HepG2 (cell line): ENCODE measurements around the gene ENPP7. TPM values are rescaled to one million over a fixed set of nuclear protein-coding genes. Genes with fewer than 3 reads are reported as not detected.

Experiments
- ARNTL ChIP-seq: sonication (generic); formaldehyde crosslinking; IDR thresholded peaks from 2 replicates; pipeline ENCODE4 v1.4.0; 2020; ENCODE audit warnings: mild to moderate bottlenecking, missing genetic modification reagents
- CBFB ChIP-seq: sonication (generic); formaldehyde crosslinking; IDR thresholded peaks from 2 replicates; pipeline ENCODE4 v1.4.0; 2020; ENCODE audit warnings: missing genetic modification reagents
- FOXK1 ChIP-seq: sonication (generic); formaldehyde crosslinking; IDR thresholded peaks from 2 replicates; pipeline ENCODE4 v1.4.0; 2020; ENCODE audit warnings: low read depth, missing genetic modification reagents, borderline replicate concordance
- PAX8 ChIP-seq: sonication (generic); formaldehyde crosslinking; IDR thresholded peaks from 2 replicates; pipeline ENCODE4 v1.8.0; 2022; ENCODE audit warnings: mild to moderate bottlenecking, missing genetic modification reagents, borderline replicate concordance
- SETDB1 ChIP-seq: sonication (generic); formaldehyde crosslinking; IDR thresholded peaks from 2 replicates; pipeline ENCODE4 v1.5.1; 2020; ENCODE audit warnings: missing genetic modification reagents, mild to moderate bottlenecking, borderline replicate concordance
- TGIF2 ChIP-seq: IDR thresholded peaks from 2 replicates; pipeline ENCODE4 v1.6.1; 2016; ENCODE audit warnings: control low read depth, missing compliant biosample characterization
- ZNF329 ChIP-seq: sonication (generic); formaldehyde crosslinking; IDR thresholded peaks from 2 replicates; pipeline ENCODE4 v1.9.0; 2021; ENCODE audit warnings: low read depth, mild to moderate bottlenecking, missing genetic modification reagents
- ZNF350 ChIP-seq: sonication (generic); formaldehyde crosslinking; IDR thresholded peaks from 2 replicates; pipeline ENCODE4 v1.4.0; 2020; ENCODE audit warnings: mild to moderate bottlenecking, low read depth, missing genetic modification reagents, borderline replicate concordance
- ZNF382 ChIP-seq: sonication (generic); formaldehyde crosslinking; IDR thresholded peaks from 2 replicates; pipeline ENCODE4 v1.5.0; 2020; ENCODE audit warnings: missing genetic modification reagents, mild to moderate bottlenecking, borderline replicate concordance
- ZNF614 ChIP-seq: IDR thresholded peaks from 2 replicates; pipeline ENCODE4 v1.6.1; 2018; ENCODE audit warnings: missing biosample characterization, missing genetic modification reagents, inconsistent platforms, borderline replicate concordance
- polyA plus RNA-seq, 8 experiments: library from polyadenylated mRNA; depleted of rRNA in 3 of 8; stranded (reverse) in 7 of 8; unstranded in 1 of 8; fragments of >200 nt; fragmentation: Illumina TruSeq in 4 of 8; extraction: Trizol in 4 of 8; gene quantifications; 2 replicates each; pipeline versions ENCODE4 v1.2.1 to v1.2.3, GENCODE V29; 2011 to 2016; ENCODE audit warnings: low read depth in 4 of 8, missing spikeins in 1 of 8, mixed read lengths in 1 of 8; ENCODE audit not compliant: insufficient read depth in 1 of 8
- total RNA-seq, 5 experiments: library from RNA; depleted of rRNA; stranded (reverse); fragments of >200 nt; fragmentation: Illumina TruSeq; extraction: Trizol; gene quantifications; 2 replicates each; pipeline ENCODE4 v1.2.3, GENCODE V29; 2016; ENCODE audit warnings: low read depth in 1 of 5
- TF ChIP-seq, protein P1 (sequence below): sonication (generic); formaldehyde crosslinking; IDR thresholded peaks from 2 replicates; pipeline ENCODE4 v1.9.0; 2021; ENCODE audit warnings: missing genetic modification reagents, borderline replicate concordance
- TF ChIP-seq, protein P2 (sequence below): sonication (generic); formaldehyde crosslinking; IDR thresholded peaks from 2 replicates; pipeline ENCODE4 v1.4.0; 2020; ENCODE audit warnings: missing genetic modification reagents, borderline replicate concordance
- TF ChIP-seq, protein P3 (sequence below): sonication (generic); formaldehyde crosslinking; conservative IDR thresholded peaks from 2 replicates; pipeline ENCODE4 v1.4.0; 2020; ENCODE audit warnings: missing genetic modification reagents
- TF ChIP-seq, protein P4 (sequence below): conservative IDR thresholded peaks from 2 replicates; pipeline ENCODE4 v1.6.1; 2018; ENCODE audit warnings: missing genetic modification reagents
- TF ChIP-seq, protein P5 (sequence below): sonication (generic); formaldehyde crosslinking; IDR thresholded peaks from 2 replicates; pipeline ENCODE4 v1.8.0; 2022; ENCODE audit warnings: missing genetic modification reagents, mild to moderate bottlenecking, borderline replicate concordance
- TF ChIP-seq, protein P6 (sequence below): sonication (generic); formaldehyde crosslinking; IDR thresholded peaks from 2 replicates; pipeline ENCODE4 v1.8.1; 2023; ENCODE audit warnings: mild to moderate bottlenecking, missing genetic modification reagents
- TF ChIP-seq, protein P7 (sequence below): sonication (generic); formaldehyde crosslinking; IDR thresholded peaks from 2 replicates; pipeline ENCODE4 v1.5.1; 2020; ENCODE audit warnings: mild to moderate bottlenecking, moderate library complexity, missing genetic modification reagents

ENPP7 gene
- total and polyA plus RNA-seq, 2 of the 13 experiments (the other 11 are each of a cell fraction or from before 2014, with no cell fraction given) = 1.1 to 2.2 TPM

DNA sequence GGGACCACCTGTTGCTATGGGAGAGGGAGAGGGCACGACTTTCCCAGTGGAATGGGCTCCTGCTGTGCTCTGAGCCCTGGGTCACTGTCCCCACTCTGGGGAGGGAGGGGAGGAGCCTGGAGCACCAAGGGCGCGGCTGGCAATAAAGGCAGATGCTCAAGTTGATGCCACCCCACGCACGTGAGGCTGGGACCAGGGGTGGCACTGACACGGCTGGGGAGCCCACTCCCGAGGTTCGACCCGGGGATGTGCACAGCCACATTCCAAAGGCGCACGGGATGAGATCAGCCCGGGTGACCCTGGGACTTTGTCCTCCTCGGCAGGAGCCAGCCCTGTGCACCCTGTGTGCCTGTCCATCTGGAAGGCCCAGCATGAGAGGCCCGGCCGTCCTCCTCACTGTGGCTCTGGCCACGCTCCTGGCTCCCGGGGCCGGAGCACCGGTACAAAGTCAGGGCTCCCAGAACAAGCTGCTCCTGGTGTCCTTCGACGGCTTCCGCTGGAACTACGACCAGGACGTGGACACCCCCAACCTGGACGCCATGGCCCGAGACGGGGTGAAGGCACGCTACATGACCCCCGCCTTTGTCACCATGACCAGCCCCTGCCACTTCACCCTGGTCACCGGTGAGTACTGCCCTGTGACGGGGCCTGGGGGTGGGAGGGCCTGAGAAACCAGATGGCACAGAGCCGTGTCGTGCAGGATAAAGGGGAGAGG lies at the start of gene ENPP7 (continued):
- TF ChIP-seq ZNF350 (peak; percentile 46; the same call in 1 of the 2 replicates), ZNF614 (CRISPR knock-in tag) (0 out of 2 replicates have a peak, but pooled peaks have one; percentile 19), PAX8 (CRISPR knock-in tag) (no peak), SETDB1 (no peak), ZNF329 (CRISPR knock-in tag) (no peak), FOXK1 (CRISPR knock-in tag) (no peak), TGIF2 (CRISPR knock-in tag) (no peak), ZNF382 (CRISPR knock-in tag) (no peak), CBFB (CRISPR knock-in tag) (no peak), ARNTL (CRISPR knock-in tag) (no peak; the same call in none of the 2 replicates)
- TF ChIP-seq, protein P1, sequence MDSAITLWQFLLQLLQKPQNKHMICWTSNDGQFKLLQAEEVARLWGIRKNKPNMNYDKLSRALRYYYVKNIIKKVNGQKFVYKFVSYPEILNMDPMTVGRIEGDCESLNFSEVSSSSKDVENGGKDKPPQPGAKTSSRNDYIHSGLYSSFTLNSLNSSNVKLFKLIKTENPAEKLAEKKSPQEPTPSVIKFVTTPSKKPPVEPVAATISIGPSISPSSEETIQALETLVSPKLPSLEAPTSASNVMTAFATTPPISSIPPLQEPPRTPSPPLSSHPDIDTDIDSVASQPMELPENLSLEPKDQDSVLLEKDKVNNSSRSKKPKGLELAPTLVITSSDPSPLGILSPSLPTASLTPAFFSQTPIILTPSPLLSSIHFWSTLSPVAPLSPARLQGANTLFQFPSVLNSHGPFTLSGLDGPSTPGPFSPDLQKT (CRISPR knock-in tag) = no peak
- TF ChIP-seq, protein P2, sequence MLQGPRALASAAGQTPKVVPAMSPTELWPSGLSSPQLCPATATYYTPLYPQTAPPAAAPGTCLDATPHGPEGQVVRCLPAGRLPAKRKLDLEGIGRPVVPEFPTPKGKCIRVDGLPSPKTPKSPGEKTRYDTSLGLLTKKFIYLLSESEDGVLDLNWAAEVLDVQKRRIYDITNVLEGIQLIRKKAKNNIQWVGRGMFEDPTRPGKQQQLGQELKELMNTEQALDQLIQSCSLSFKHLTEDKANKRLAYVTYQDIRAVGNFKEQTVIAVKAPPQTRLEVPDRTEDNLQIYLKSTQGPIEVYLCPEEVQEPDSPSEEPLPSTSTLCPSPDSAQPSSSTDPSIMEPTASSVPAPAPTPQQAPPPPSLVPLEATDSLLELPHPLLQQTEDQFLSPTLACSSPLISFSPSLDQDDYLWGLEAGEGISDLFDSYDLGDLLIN (CRISPR knock-in tag) = no peak
- TF ChIP-seq, protein P3, sequence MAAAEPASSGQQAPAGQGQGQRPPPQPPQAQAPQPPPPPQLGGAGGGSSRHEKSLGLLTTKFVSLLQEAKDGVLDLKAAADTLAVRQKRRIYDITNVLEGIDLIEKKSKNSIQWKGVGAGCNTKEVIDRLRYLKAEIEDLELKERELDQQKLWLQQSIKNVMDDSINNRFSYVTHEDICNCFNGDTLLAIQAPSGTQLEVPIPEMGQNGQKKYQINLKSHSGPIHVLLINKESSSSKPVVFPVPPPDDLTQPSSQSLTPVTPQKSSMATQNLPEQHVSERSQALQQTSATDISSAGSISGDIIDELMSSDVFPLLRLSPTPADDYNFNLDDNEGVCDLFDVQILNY (CRISPR knock-in tag) = no peak
- TF ChIP-seq, protein P4, sequence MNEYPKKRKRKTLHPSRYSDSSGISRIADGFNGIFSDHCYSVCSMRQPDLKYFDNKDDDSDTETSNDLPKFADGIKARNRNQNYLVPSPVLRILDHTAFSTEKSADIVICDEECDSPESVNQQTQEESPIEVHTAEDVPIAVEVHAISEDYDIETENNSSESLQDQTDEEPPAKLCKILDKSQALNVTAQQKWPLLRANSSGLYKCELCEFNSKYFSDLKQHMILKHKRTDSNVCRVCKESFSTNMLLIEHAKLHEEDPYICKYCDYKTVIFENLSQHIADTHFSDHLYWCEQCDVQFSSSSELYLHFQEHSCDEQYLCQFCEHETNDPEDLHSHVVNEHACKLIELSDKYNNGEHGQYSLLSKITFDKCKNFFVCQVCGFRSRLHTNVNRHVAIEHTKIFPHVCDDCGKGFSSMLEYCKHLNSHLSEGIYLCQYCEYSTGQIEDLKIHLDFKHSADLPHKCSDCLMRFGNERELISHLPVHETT (CRISPR knock-in tag) = no peak
- TF ChIP-seq, protein P5, sequence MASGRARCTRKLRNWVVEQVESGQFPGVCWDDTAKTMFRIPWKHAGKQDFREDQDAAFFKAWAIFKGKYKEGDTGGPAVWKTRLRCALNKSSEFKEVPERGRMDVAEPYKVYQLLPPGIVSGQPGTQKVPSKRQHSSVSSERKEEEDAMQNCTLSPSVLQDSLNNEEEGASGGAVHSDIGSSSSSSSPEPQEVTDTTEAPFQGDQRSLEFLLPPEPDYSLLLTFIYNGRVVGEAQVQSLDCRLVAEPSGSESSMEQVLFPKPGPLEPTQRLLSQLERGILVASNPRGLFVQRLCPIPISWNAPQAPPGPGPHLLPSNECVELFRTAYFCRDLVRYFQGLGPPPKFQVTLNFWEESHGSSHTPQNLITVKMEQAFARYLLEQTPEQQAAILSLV (CRISPR knock-in tag) = peak; percentile 52; the same call in 1 of the 2 replicates
- TF ChIP-seq, protein P6, sequence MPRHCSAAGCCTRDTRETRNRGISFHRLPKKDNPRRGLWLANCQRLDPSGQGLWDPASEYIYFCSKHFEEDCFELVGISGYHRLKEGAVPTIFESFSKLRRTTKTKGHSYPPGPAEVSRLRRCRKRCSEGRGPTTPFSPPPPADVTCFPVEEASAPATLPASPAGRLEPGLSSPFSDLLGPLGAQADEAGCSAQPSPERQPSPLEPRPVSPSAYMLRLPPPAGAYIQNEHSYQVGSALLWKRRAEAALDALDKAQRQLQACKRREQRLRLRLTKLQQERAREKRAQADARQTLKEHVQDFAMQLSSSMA (CRISPR knock-in tag) = no peak; the same call in 1 of the 2 replicates
- TF ChIP-seq, protein P7, sequence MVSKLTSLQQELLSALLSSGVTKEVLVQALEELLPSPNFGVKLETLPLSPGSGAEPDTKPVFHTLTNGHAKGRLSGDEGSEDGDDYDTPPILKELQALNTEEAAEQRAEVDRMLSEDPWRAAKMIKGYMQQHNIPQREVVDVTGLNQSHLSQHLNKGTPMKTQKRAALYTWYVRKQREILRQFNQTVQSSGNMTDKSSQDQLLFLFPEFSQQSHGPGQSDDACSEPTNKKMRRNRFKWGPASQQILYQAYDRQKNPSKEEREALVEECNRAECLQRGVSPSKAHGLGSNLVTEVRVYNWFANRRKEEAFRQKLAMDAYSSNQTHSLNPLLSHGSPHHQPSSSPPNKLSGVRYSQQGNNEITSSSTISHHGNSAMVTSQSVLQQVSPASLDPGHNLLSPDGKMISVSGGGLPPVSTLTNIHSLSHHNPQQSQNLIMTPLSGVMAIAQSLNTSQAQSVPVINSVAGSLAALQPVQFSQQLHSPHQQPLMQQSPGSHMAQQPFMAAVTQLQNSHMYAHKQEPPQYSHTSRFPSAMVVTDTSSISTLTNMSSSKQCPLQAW (CRISPR knock-in tag) = peak; percentile 47; the same call in 1 of the 2 replicates
